ENCODE data around the gene SART3. TPM values are rescaled to one million over a fixed set of nuclear protein-coding genes. Genes with fewer than 3 reads are reported as not detected.
"Not testable (repeated sequence)": the region's sequence is repeated elsewhere in the genome, so short reads cannot be mapped to it uniquely, and the experiment has no call there.

The SART3 gene
- total RNA-seq, 1 donor from 2014 or later = 74.5 TPM

GRCh38 chr12:108502922-108503321, 58.1 kb downstream of the SART3 start:
- no peak overlapping the region for H3K27ac Mint-ChIP-seq
- H3K9me3 Mint-ChIP-seq (ENCODE audit: low read depth) = peaks cover 13% of the 10 kb centered on the region
- no peaks in the 10 kb centered on the region for H3K36me3 Mint-ChIP-seq (ENCODE audit: insufficient read depth)
- no peak overlapping the region for H3K4me3 Mint-ChIP-seq (ENCODE audit: low read depth)
- H3K4me1 Mint-ChIP-seq (ENCODE audit: low read depth) = no peaks in the 10 kb centered on the region
- DNase-seq (ENCODE audit: low spot score, unreplicated experiment) = no peak
- no peak for TF ChIP-seq CTCF (IDR thresholded peaks at IDR 0.05; ENCODE audit: unreplicated experiment)
- peaks cover 2% of the 10 kb centered on the region for H3K27me3 Mint-ChIP-seq

GRCh38 chr12:108498136-108498535, 62.8 kb downstream of the SART3 start:
- peaks cover 14% of the 10 kb centered on the region for H3K27me3 Mint-ChIP-seq
- H3K4me3 Mint-ChIP-seq (ENCODE audit: low read depth) = no peak overlapping the region
- no peaks in the 10 kb centered on the region for H3K36me3 Mint-ChIP-seq (ENCODE audit: insufficient read depth)
- H3K4me1 Mint-ChIP-seq (ENCODE audit: low read depth) = no peaks in the 10 kb centered on the region
- peaks cover 5% of the 10 kb centered on the region for H3K9me3 Mint-ChIP-seq (ENCODE audit: low read depth)
- no peak overlapping the region for H3K27ac Mint-ChIP-seq
- DNase-seq (ENCODE audit: low spot score, unreplicated experiment) = no peak
- TF ChIP-seq CTCF (IDR thresholded peaks at IDR 0.05; ENCODE audit: unreplicated experiment) = no peak

- H3K9me3 Mint-ChIP-seq (ENCODE audit: low read depth) = no peaks in the 10 kb centered on the region
- no peaks in the 10 kb centered on the region for H3K4me1 Mint-ChIP-seq (ENCODE audit: low read depth)
- no peak overlapping the region for H3K27ac Mint-ChIP-seq
- H3K27me3 Mint-ChIP-seq = peaks cover 12% of the 10 kb centered on the region
- H3K4me3 Mint-ChIP-seq (ENCODE audit: low read depth) = no peak overlapping the region
- TF ChIP-seq CTCF (IDR thresholded peaks at IDR 0.05; ENCODE audit: unreplicated experiment) = no peak
- no peak for DNase-seq (ENCODE audit: low spot score, unreplicated experiment)
- H3K36me3 Mint-ChIP-seq (ENCODE audit: insufficient read depth) = no peaks in the 10 kb centered on the region
Observed at GRCh38 chr12:108495823-108496579, 65.0 kb downstream of the SART3 start.

GRCh38 chr12:108495054-108495453, 65.9 kb downstream of the SART3 start:
- H3K4me3 Mint-ChIP-seq (ENCODE audit: low read depth) = no peak overlapping the region
- no peaks in the 10 kb centered on the region for H3K4me1 Mint-ChIP-seq (ENCODE audit: low read depth)
- TF ChIP-seq CTCF (IDR thresholded peaks at IDR 0.05; ENCODE audit: unreplicated experiment) = peak; percentile 63
- H3K27me3 Mint-ChIP-seq = peaks cover 12% of the 10 kb centered on the region
- H3K36me3 Mint-ChIP-seq (ENCODE audit: insufficient read depth) = no peaks in the 10 kb centered on the region
- DNase-seq (ENCODE audit: low spot score, unreplicated experiment) = no peak
- no peak overlapping the region for H3K27ac Mint-ChIP-seq
- no peaks in the 10 kb centered on the region for H3K9me3 Mint-ChIP-seq (ENCODE audit: low read depth)

GRCh38 chr12:108491256-108491655, 69.7 kb downstream of the SART3 start:
- Mint-ChIP-seq H3K27ac (no peak overlapping the region), H3K4me1 (ENCODE audit: low read depth) (no peaks in the 10 kb centered on the region), H3K9me3 (ENCODE audit: low read depth) (peaks cover 6% of the 10 kb centered on the region), H3K36me3 (ENCODE audit: insufficient read depth) (no peaks in the 10 kb centered on the region), H3K4me3 (ENCODE audit: low read depth) (no peak overlapping the region), H3K27me3 (peaks cover 12% of the 10 kb centered on the region)
- no peak for DNase-seq (ENCODE audit: low spot score, unreplicated experiment)
- TF ChIP-seq CTCF (IDR thresholded peaks at IDR 0.05; ENCODE audit: unreplicated experiment) = no peak

- H3K27ac Mint-ChIP-seq; DNase-seq (ENCODE audit: low spot score, unreplicated experiment); H3K4me3 Mint-ChIP-seq (ENCODE audit: low read depth); H3K36me3 Mint-ChIP-seq (ENCODE audit: insufficient read depth); H3K27me3 Mint-ChIP-seq; H3K4me1 Mint-ChIP-seq (ENCODE audit: low read depth); H3K9me3 Mint-ChIP-seq (ENCODE audit: low read depth): not testable (repeated sequence)
Observed at GRCh38 chr12:108487029-108487428, 73.9 kb downstream of the SART3 start.

- H3K27ac Mint-ChIP-seq; H3K36me3 Mint-ChIP-seq (ENCODE audit: insufficient read depth); H3K9me3 Mint-ChIP-seq (ENCODE audit: low read depth); H3K27me3 Mint-ChIP-seq; H3K4me3 Mint-ChIP-seq (ENCODE audit: low read depth); DNase-seq (ENCODE audit: low spot score, unreplicated experiment); H3K4me1 Mint-ChIP-seq (ENCODE audit: low read depth): not testable (repeated sequence)
Observed at GRCh38 chr12:108485371-108485770, 75.6 kb downstream of the SART3 start.

All from progenitor cell of endocrine pancreas (in vitro differentiated cells).